Mammary epithelial cell (primary cell): ENCODE measurements around the gene ZC3HAV1L.

Experiments
- CTCF ChIP-seq, 2 donors: IDR thresholded peaks in 1 of 2; conservative IDR thresholded peaks in 1 of 2; 2 replicates each; pipeline ENCODE4 v1.5.1; 2011 to 2012; ENCODE audit warnings: inconsistent platforms in 2 of 2, low read length in 2 of 2, mild to moderate bottlenecking in 2 of 2, control low read depth in 1 of 2, low read depth in 1 of 2; ENCODE audit not compliant: insufficient read depth in 1 of 2; ENCODE audit errors: extremely low read depth in 1 of 2
- EZH2 ChIP-seq: IDR thresholded peaks from 2 replicates; pipeline ENCODE4 v1.6.1; 2012; ENCODE audit warnings: low read length, inconsistent platforms, borderline replicate concordance

GRCh38 chr7:139036901-139037300 is 1.1 kb upstream of the ZC3HAV1L start:
- TF ChIP-seq CTCF (conservative IDR thresholded peaks at IDR 0.05 in 1 of 2, IDR thresholded peaks at IDR 0.05 in 1 of 2; ENCODE audit: extremely low read depth in 1 of 2, insufficient read depth in 1 of 2, low read depth in 1 of 2, low read length in 2 of 2) (no peak), EZH2 (no peak)
